SK-N-SH (cell line): ENCODE results near the gene IGSF3. TPM values are rescaled to one million over a fixed set of nuclear protein-coding genes. Genes with fewer than 3 reads are reported as not detected.
"Not testable (repeated sequence)": the region's sequence is repeated elsewhere in the genome, so short reads cannot be mapped to it uniquely, and the experiment has no call there.

ENCODE experiments used
- CTCF ChIA-PET: fragments of 300-600, 350-600 bp; formaldehyde crosslinking; extraction: SDS; loops from one replicate; lab custom pipeline; 2021; lab: Yijun Ruan, JAX
- POLR2A ChIA-PET: fragments of 350-600 bp; sonication (Branson Sonifier 250); formaldehyde crosslinking; extraction: SDS; loops from one replicate; lab custom pipeline; 2020; ENCODE audit warnings: antibody characterized with exemption, inconsistent platforms; lab: Yijun Ruan, JAX
- DNase-seq: peaks from one replicate; pipeline ENCODE4 v3.0.0; 2012
- H2AFZ ChIP-seq: fragments of 200-600 bp; sonication (generic); 2 replicates; pipeline ENCODE4 v1.8.1; 2016; ENCODE audit warnings: antibody characterized with exemption, mild to moderate bottlenecking, low read depth
- H3F3A ChIP-seq: fragments of 200-600 bp; sonication (generic); replicated peaks from 2 replicates; pipeline ENCODE3; 2016; ENCODE audit warnings: antibody characterized with exemption, mild to moderate bottlenecking; ENCODE audit not compliant: insufficient read depth
- H3K27ac ChIP-seq, 2 experiments: fragments of 200-500 bp in 1 of 2; fragments of 200-600 bp in 1 of 2; sonication (Bioruptor generic) in 1 of 2; sonication (generic), shearing (Covaris generic) in 1 of 2; 2 replicates each; pipeline versions ENCODE4 v1.5.1 to v1.6.1; 2014 to 2016; ENCODE audit warnings: low read depth in 2 of 2, inconsistent platforms in 1 of 2, low read length in 1 of 2, mild to moderate bottlenecking in 1 of 2, mixed read lengths in 1 of 2
- H3K27me3 ChIP-seq: fragments of 200-600 bp; sonication (generic), shearing (Covaris generic); 2 replicates; pipeline ENCODE4 v1.6.1; 2016; ENCODE audit warnings: mixed run types; ENCODE audit not compliant: insufficient read depth
- H3K36me3 ChIP-seq, 2 experiments: fragments of 200-500 bp in 1 of 2; fragments of 200-600 bp in 1 of 2; sonication (Bioruptor generic) in 1 of 2; sonication (generic) in 1 of 2; replicated peaks in 1 of 2; 2 replicates each; pipeline versions ENCODE3 to v1.5.1; 2014 to 2016; ENCODE audit warnings: low read length in 1 of 2, mild to moderate bottlenecking in 1 of 2; ENCODE audit not compliant: insufficient read depth in 2 of 2, control insufficient read depth in 1 of 2
- H3K4me1 ChIP-seq, 2 experiments: fragments of 200-500 bp in 1 of 2; fragments of 200-600 bp in 1 of 2; sonication (Bioruptor generic) in 1 of 2; sonication (generic), shearing (Covaris generic) in 1 of 2; 2 replicates each; pipeline versions ENCODE4 v1.5.1 to v1.6.1; 2014 to 2016; ENCODE audit warnings: low read depth in 1 of 2, low read length in 1 of 2, mixed run types in 1 of 2; ENCODE audit not compliant: insufficient read depth in 2 of 2, control insufficient read depth in 1 of 2
- H3K4me2 ChIP-seq: fragments of 200-600 bp; sonication (generic), shearing (Covaris generic); 2 replicates; pipeline ENCODE4 v1.6.1; 2017; ENCODE audit warnings: mixed run types
- H3K4me3 ChIP-seq, 2 experiments: fragments of 200-500 bp in 1 of 2; fragments of 200-600 bp in 1 of 2; sonication (Bioruptor generic) in 1 of 2; sonication (generic), shearing (Covaris generic) in 1 of 2; 2 replicates each; pipeline versions ENCODE4 v1.5.1 to v1.8.1; 2014 to 2016; ENCODE audit warnings: low read depth in 2 of 2, inconsistent platforms in 1 of 2, low read length in 1 of 2, mild to moderate bottlenecking in 1 of 2, mixed read lengths in 1 of 2, moderate library complexity in 1 of 2
- H3K79me2 ChIP-seq: fragments of 200-600 bp; sonication (generic); 2 replicates; pipeline ENCODE4 v1.8.1; 2017; ENCODE audit warnings: mild to moderate bottlenecking; ENCODE audit not compliant: insufficient read depth
- H3K9ac ChIP-seq: fragments of 200-600 bp; sonication (generic); 2 replicates; pipeline ENCODE4 v1.6.1; 2017; ENCODE audit warnings: mixed run types
- H3K9me2 ChIP-seq: fragments of 200-600 bp; sonication (generic); 2 replicates; pipeline ENCODE4 v1.6.1; 2017; ENCODE audit warnings: mixed run types
- H3K9me3 ChIP-seq: fragments of 200-600 bp; sonication (generic); 2 replicates; pipeline ENCODE4 v1.6.1; 2017; ENCODE audit warnings: mixed run types, mild to moderate bottlenecking, moderate library complexity
- H4K20me1 ChIP-seq: fragments of 200-600 bp; sonication (generic); 2 replicates; pipeline ENCODE4 v1.6.1; 2017; ENCODE audit warnings: mild to moderate bottlenecking, mixed run types; ENCODE audit not compliant: insufficient read depth
- EP300 ChIP-seq, 2 experiments: IDR thresholded peaks; 2 replicates each; pipeline versions ENCODE4 v1.4.0 to v1.6.1; 2012; ENCODE audit warnings: borderline replicate concordance in 1 of 2, low read depth in 1 of 2, low read length in 1 of 2
- FOXM1 ChIP-seq: IDR thresholded peaks from 2 replicates; pipeline ENCODE4 v1.4.0; 2012; ENCODE audit warnings: low read depth, mild to moderate bottlenecking
- GABPA ChIP-seq: IDR thresholded peaks from 2 replicates; pipeline ENCODE4 v1.4.0; 2012; ENCODE audit warnings: low read depth, mild to moderate bottlenecking
- GATA2 ChIP-seq: sonication (generic); formaldehyde crosslinking; IDR thresholded peaks from 2 replicates; pipeline ENCODE4 v1.5.0; 2020; ENCODE audit warnings: mild to moderate bottlenecking, missing genetic modification reagents
- MXI1 ChIP-seq: IDR thresholded peaks from 2 replicates; pipeline ENCODE4 v1.6.1; 2012; ENCODE audit warnings: mild to moderate bottlenecking, low read depth, low read length, improper control_type of control experiment
- NFIC ChIP-seq: IDR thresholded peaks from 2 replicates; pipeline ENCODE4 v1.4.0; 2012; ENCODE audit warnings: borderline replicate concordance
- NRF1 ChIP-seq: IDR thresholded peaks from 2 replicates; pipeline ENCODE4 v1.6.1; 2012; ENCODE audit warnings: low read depth, mild to moderate bottlenecking, low read length
- RXRA ChIP-seq: IDR thresholded peaks from 2 replicates; pipeline ENCODE4 v1.4.0; 2012; ENCODE audit warnings: low read depth, mild to moderate bottlenecking, borderline replicate concordance
- TCF12 ChIP-seq: IDR thresholded peaks from 2 replicates; pipeline ENCODE4 v1.4.0; 2012
- TEAD4 ChIP-seq: IDR thresholded peaks from 2 replicates; pipeline ENCODE4 v1.4.0; 2012; ENCODE audit warnings: mild to moderate bottlenecking, borderline replicate concordance; ENCODE audit not compliant: insufficient read depth
- ZBTB33 ChIP-seq: IDR thresholded peaks from 2 replicates; pipeline ENCODE4 v1.4.0; 2012; ENCODE audit warnings: low read depth, borderline replicate concordance
- WGBS: methylation state at CpG from one replicate; pipeline ENCODE4 v1.1.6; 2017; ENCODE audit warnings: low lambda C conversion rate; 5-methylcytosine and 5-hydroxymethylcytosine counted together
- polyA plus RNA-seq, 3 experiments: library from polyadenylated mRNA; depleted of rRNA; stranded (reverse); fragments of >200 nt; gene quantifications; 2 replicates each; pipeline ENCODE4 v1.2.3, GENCODE V29; 2012

The IGSF3 gene
- polyA plus RNA-seq, 1 of the 3 experiments (the other 2 are of a cell fraction), result 3.0 TPM

DNA sequence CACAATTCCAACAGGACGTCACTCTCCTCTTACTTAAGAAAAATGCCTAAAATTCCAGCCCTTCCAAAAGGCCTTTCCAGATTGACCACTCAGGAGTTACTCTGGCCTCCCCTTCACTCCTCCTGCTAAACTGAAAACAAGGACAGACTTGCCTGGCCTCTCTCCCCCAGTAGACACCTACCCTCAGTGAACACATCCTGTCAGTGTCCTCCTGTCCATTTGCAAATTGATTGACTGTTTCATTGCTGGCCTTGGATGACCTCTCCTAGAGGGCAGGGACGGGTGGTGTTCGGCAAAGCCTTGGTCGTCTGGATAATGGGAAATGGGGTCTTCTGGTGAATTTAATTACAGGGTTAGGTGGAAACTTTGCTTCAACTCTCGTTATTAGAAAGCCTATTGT is 8.9 kb downstream of the IGSF3 start:
- H2AFZ ChIP-seq, H3K79me2 ChIP-seq, H3K27me3 ChIP-seq, H3F3A ChIP-seq, H3K4me3 ChIP-seq, H3K9me2 ChIP-seq, H4K20me1 ChIP-seq, H3K9me3 ChIP-seq, POLR2A ChIA-PET, H3K36me3 ChIP-seq, DNase-seq, H3K27ac ChIP-seq, H3K9ac ChIP-seq, H3K4me2 ChIP-seq: not testable (repeated sequence)
- 66% methylated on average over 5 of the region's 5 CpGs for WGBS
- CTCF ChIA-PET, result interaction anchor here (0.9 kb wide), 1 partner anchor 13 kb away, joined by 3 read pairs; no protein-coding TSS in a partner anchor
- peaks cover 0 to 19% of the 10 kb centered on the region in 2 experiments; a peak in 1 of 4 replicates for H3K4me1 ChIP-seq

DNA sequence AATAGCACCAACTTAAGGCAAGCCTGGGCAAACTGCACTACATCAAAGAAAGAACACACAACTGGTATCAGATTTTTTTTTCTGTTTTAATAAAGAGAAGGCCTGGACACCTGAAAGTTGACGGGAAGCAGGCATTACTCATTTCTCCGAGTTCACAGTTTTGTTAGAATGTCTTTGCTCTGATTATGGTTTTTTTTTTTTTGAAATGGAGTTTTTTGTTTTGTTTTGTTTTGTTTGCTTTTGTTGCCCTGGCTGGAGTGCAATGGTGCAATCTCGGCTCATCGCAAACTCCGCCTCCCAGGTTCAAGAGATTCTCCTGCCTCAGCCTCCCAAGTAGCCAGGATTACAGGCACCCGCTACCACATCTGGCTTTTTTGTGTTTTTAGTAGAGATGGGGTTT is 9.7 kb downstream of the IGSF3 start:
- DNase-seq, H2AFZ ChIP-seq, H3K36me3 ChIP-seq, CTCF ChIA-PET, H3K9me3 ChIP-seq, H3K27me3 ChIP-seq, H4K20me1 ChIP-seq, H3K79me2 ChIP-seq, H3K9ac ChIP-seq, H3F3A ChIP-seq, H3K4me2 ChIP-seq, H3K9me2 ChIP-seq, POLR2A ChIA-PET, H3K27ac ChIP-seq, H3K4me3 ChIP-seq: not testable (repeated sequence)
- WGBS, result 88% methylated on average over 6 of the region's 6 CpGs
- H3K4me1 ChIP-seq, result peaks cover 0 to 18% of the 10 kb centered on the region in 2 experiments; a peak in 2 of 4 replicates

GRCh38 chr1:116654351-116654750 is 13.2 kb downstream of the IGSF3 start:
- 73% methylated on average over 2 of the region's 4 CpGs for WGBS

More at GRCh38 chr1:116654351-116654750, 13.2 kb downstream of the IGSF3 start:
- Histone ChIP-seq H3K9me2 (no peaks in the 10 kb centered on the region), H3K27ac (no peak overlapping the region), H3K27me3 (no peaks in the 10 kb centered on the region), H3F3A (no peaks in the 10 kb centered on the region), H3K36me3 (no peaks in the 10 kb centered on the region), H3K9ac (no peak overlapping the region), H3K9me3 (no peaks in the 10 kb centered on the region), H3K4me2 (no peak overlapping the region), H3K4me3 (no peak overlapping the region), H3K79me2 (no peaks in the 10 kb centered on the region), H4K20me1 (no peaks in the 10 kb centered on the region), H3K4me1 (peaks cover 0 to 18% of the 10 kb centered on the region in 2 experiments; a peak in 2 of 4 replicates), H2AFZ (no peak overlapping the region)
- CTCF ChIA-PET, result no interaction called here
- TF ChIP-seq MXI1, result no peak
- no peak for TF ChIP-seq NFIC
- TF ChIP-seq NRF1, result no peak
- TF ChIP-seq GABPA, result no peak
- no peak for TF ChIP-seq TEAD4
- TF ChIP-seq RXRA, result no peak
- TF ChIP-seq ZBTB33, result no peak
- TF ChIP-seq FOXM1, result no peak
- no peak for TF ChIP-seq GATA2 (CRISPR knock-in tag)
- TF ChIP-seq TCF12, result no peak
- no peak for TF ChIP-seq EP300 (IDR thresholded peaks at IDR 0.05; ENCODE audit: borderline replicate concordance in 1 of 2, low read depth in 1 of 2, low read length in 1 of 2)
- no peak for DNase-seq
- POLR2A ChIA-PET, result no interaction called here
